ENCODE data around the gene TM9SF3. TPM values are rescaled to one million over a fixed set of nuclear protein-coding genes. Genes with fewer than 3 reads are reported as not detected.

Gene TM9SF3
- total RNA-seq, 1 experiment from 2014 or later = 79.3 TPM

DNA sequence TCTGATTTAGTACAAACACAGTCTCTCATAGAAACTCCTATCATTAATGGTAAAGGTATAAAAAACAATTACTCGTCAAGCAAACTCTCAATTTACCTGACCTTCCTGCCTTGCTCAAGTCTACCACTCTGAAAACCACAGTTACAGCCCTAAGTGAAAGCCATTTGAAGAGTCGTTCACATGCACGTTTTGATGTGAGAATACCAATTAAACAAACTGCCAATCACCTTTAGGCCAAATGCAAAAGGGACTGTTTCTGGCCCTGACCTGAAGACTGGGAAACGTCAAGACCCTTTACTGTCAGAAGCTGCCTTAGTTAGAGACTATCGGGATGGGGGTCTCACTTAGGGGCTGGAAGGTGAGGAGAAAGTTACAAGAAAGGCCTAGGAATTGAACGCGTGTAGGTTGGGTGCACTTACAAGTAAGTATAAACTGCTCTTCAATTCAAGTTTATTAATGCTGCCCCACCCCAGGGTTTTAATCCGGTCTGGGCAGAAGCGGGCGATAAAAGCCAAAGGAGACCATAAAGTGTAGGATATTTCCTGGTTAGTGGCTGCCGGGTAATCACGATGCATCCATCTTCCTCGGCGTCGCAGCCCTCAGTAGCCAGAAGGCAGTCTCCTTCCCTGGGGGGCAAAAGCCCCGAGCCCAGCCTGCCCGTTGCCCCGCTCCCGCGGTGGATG is 935 bp downstream of the TM9SF3 start:
- no peaks in the 10 kb centered on the region for H3K9me3 ChIP-seq (ENCODE audit: control insufficient read depth in 1 of 2, insufficient read depth in 1 of 2, low read depth in 1 of 2, low read length in 2 of 2)
- H3K4me2 ChIP-seq (ENCODE audit: low read length) = peak overlapping the region; percentile 93
- peak overlapping the region; percentile 95 for H3K27ac ChIP-seq (ENCODE audit: low read depth, low read length)
- no peaks in the 10 kb centered on the region for H3K27me3 ChIP-seq (ENCODE audit: insufficient read depth, low read length)
- RAD21 ChIA-PET (ENCODE audit: low non-redundant PET in 1 of 2, low total read pairs in 2 of 2, uncharacterized antibody in 2 of 2, unreplicated experiment in 2 of 2) = no interaction called here
- no peaks in the 10 kb centered on the region for H3K9me2 ChIP-seq (ENCODE audit: insufficient read depth)
- peaks cover 14 to 33% of the 10 kb centered on the region in 2 experiments for H3K4me1 ChIP-seq (ENCODE audit: control insufficient read depth in 1 of 2, insufficient read depth in 2 of 2, low read length in 2 of 2)
- BruUV-seq (replicated peaks) = no TSS peak
- DNase-seq (ENCODE audit: low read depth, low spot score) (no peak), ATAC-seq (peak; percentile 39)
- intact Hi-C loops (cut with micrococcal nuclease) = no loop called here
- H4K20me1 ChIP-seq (ENCODE audit: insufficient read depth) = peaks cover 18% of the 10 kb centered on the region; the same call in 1 of the 2 replicates
- peak overlapping the region; percentile 91 for H3K9ac ChIP-seq (ENCODE audit: low read length)
- TF ChIP-seq, protein P1, sequence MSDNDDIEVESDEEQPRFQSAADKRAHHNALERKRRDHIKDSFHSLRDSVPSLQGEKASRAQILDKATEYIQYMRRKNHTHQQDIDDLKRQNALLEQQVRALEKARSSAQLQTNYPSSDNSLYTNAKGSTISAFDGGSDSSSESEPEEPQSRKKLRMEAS (IDR thresholded peaks at IDR 0.05) = 0 out of 2 replicates have a peak, but pooled peaks have one; percentile 25
- TF ChIP-seq SRF (IDR thresholded peaks at IDR 0.05; ENCODE audit: low read depth) = no peak
- no peaks in the 10 kb centered on the region for H3K36me3 ChIP-seq (ENCODE audit: control insufficient read depth in 1 of 2, insufficient read depth in 2 of 2, low read length in 2 of 2)
- H3K79me2 ChIP-seq (ENCODE audit: insufficient read depth, low read length) = peaks cover 59% of the 10 kb centered on the region
- no peak overlapping the region for H2AFZ ChIP-seq (ENCODE audit: low read depth, low read length, poor library complexity, severe bottlenecking)
- POLR2A ChIA-PET = no interaction called here
- peak overlapping the region; percentile 80 to 84 for H3K4me3 ChIP-seq (replicated peaks in 1 of 2; ENCODE audit: low read depth in 1 of 2, low read length in 2 of 2)
- CTCF ChIA-PET = interaction anchor here (1.0 kb wide), 1 partner anchor 191 kb away, joined by 3 read pairs; no protein-coding TSS in a partner anchor

DNA sequence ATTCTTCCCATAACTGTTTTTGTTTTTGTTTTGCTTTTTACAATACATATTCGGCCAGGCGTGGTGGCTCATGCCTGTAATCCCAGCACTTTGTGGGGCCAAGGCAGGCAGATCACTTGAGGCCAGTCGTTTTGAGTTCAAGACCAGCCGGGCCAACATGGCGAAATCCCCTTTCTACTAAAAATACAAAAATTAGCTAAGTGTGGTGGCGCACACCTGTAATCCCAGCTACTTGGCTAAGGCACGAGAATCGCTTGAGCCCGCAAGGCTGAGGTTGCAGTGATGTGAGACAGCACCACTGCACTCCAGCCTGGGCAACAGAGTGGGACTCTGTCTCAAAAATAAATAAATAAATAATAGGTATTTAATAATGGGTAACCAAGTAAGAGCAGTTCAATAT is 2.3 kb downstream of the TM9SF3 start:
- TF ChIP-seq ZNF274 (IDR thresholded peaks at IDR 0.05; ENCODE audit: low read depth, low read length) = no peak
- no peak for TF ChIP-seq SP1 (IDR thresholded peaks at IDR 0.05; ENCODE audit: low read depth)
- TF ChIP-seq RAD21 (IDR thresholded peaks at IDR 0.05; ENCODE audit: low read depth) = no peak
- TF ChIP-seq SRF (IDR thresholded peaks at IDR 0.05; ENCODE audit: low read depth) = no peak
- no peak for TF ChIP-seq CEBPB (IDR thresholded peaks at IDR 0.05; ENCODE audit: low read depth)
- no peak for TF ChIP-seq POLR2AphosphoS5 (IDR thresholded peaks at IDR 0.05; ENCODE audit: low read depth, low read length)
- TF ChIP-seq, protein P2, sequence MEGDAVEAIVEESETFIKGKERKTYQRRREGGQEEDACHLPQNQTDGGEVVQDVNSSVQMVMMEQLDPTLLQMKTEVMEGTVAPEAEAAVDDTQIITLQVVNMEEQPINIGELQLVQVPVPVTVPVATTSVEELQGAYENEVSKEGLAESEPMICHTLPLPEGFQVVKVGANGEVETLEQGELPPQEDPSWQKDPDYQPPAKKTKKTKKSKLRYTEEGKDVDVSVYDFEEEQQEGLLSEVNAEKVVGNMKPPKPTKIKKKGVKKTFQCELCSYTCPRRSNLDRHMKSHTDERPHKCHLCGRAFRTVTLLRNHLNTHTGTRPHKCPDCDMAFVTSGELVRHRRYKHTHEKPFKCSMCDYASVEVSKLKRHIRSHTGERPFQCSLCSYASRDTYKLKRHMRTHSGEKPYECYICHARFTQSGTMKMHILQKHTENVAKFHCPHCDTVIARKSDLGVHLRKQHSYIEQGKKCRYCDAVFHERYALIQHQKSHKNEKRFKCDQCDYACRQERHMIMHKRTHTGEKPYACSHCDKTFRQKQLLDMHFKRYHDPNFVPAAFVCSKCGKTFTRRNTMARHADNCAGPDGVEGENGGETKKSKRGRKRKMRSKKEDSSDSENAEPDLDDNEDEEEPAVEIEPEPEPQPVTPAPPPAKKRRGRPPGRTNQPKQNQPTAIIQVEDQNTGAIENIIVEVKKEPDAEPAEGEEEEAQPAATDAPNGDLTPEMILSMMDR (IDR thresholded peaks at IDR 0.05 in 2 of 3, conservative IDR thresholded peaks at IDR 0.05 in 1 of 3; ENCODE audit: borderline replicate concordance in 1 of 3, insufficient read depth in 1 of 3, low read depth in 2 of 3, low read length in 2 of 3) = no peak
- TF ChIP-seq ELF1 (IDR thresholded peaks at IDR 0.05; ENCODE audit: borderline replicate concordance, low read depth) = no peak
- TF ChIP-seq TCF7L2 (IDR thresholded peaks at IDR 0.05; ENCODE audit: borderline replicate concordance, extremely low read depth, insufficient read depth, insufficient read length) = no peak
- TF ChIP-seq, protein P1 (IDR thresholded peaks at IDR 0.05) = no peak
- no peak for TF ChIP-seq EZH2phosphoT487 (IDR thresholded peaks at IDR 0.05; ENCODE audit: borderline replicate concordance)
- TF ChIP-seq ZFX (IDR thresholded peaks at IDR 0.05) = no peak
- Histone ChIP-seq H3K4me2 (ENCODE audit: low read length) (no peak overlapping the region), H3K36me3 (ENCODE audit: control insufficient read depth in 1 of 2, insufficient read depth in 2 of 2, low read length in 2 of 2) (no peaks in the 10 kb centered on the region), H3K9ac (ENCODE audit: low read length) (no peak overlapping the region), H3K27me3 (ENCODE audit: insufficient read depth, low read length) (no peaks in the 10 kb centered on the region), H2AFZ (ENCODE audit: low read depth, low read length, poor library complexity, severe bottlenecking) (no peak overlapping the region), H3K4me1 (ENCODE audit: control insufficient read depth in 1 of 2, insufficient read depth in 2 of 2, low read length in 2 of 2) (peaks cover 14 to 32% of the 10 kb centered on the region in 2 experiments), H3K9me3 (ENCODE audit: control insufficient read depth in 1 of 2, insufficient read depth in 1 of 2, low read depth in 1 of 2, low read length in 2 of 2) (no peaks in the 10 kb centered on the region), H3K27ac (ENCODE audit: low read depth, low read length) (no peak overlapping the region), H3K4me3 (replicated peaks in 1 of 2; ENCODE audit: low read depth in 1 of 2, low read length in 2 of 2) (no peak overlapping the region), H4K20me1 (ENCODE audit: insufficient read depth) (peaks cover 23% of the 10 kb centered on the region; the same call in 1 of the 2 replicates), H3K9me2 (ENCODE audit: insufficient read depth) (no peaks in the 10 kb centered on the region), H3K79me2 (ENCODE audit: insufficient read depth, low read length) (peaks cover 73% of the 10 kb centered on the region)
- CTCF ChIA-PET = no interaction called here
- no peak for DNase-seq (ENCODE audit: low read depth, low spot score)
- RAD21 ChIA-PET (ENCODE audit: low non-redundant PET in 1 of 2, low total read pairs in 2 of 2, uncharacterized antibody in 2 of 2, unreplicated experiment in 2 of 2) = no interaction called here
- POLR2A ChIA-PET = no interaction called here
- no TSS peak for BruUV-seq (replicated peaks)
- no peak for ATAC-seq
- intact Hi-C loops (cut with micrococcal nuclease) = no loop called here

Data from HCT116 (cell line).